A549 (cell line): Measurements from ENCODE around the gene ACYP2. TPM values are rescaled to one million over a fixed set of nuclear protein-coding genes. Genes with fewer than 3 reads are reported as not detected.

Experiments used
- ATAC-seq, 2 experiments: fragments of 200-7000 bp in 1 of 2; fragments of >200 bp in 1 of 2; cut with Nextera tagmentation in 1 of 2; cut with Tn5 transposase in 1 of 2; 3 replicates each; pipeline versions ENCODE4 v1.8.0 to v1.9.1; 2018 to 2020; ENCODE audit warnings: mild to moderate bottlenecking in 1 of 2, moderate library complexity in 1 of 2
- CTCF ChIA-PET: fragments of 300-600 bp; sonication (Branson Sonifier 250); formaldehyde crosslinking; extraction: SDS; loops from one replicate; lab custom pipeline; 2021; ENCODE audit warnings: antibody characterized with exemption, inconsistent platforms; lab: Yijun Ruan, JAX
- POLR2A ChIA-PET: fragments of 350-600 bp; formaldehyde crosslinking; extraction: SDS; loops from one replicate; lab custom pipeline; 2021; ENCODE audit warnings: antibody characterized with exemption, inconsistent platforms; lab: Yijun Ruan, JAX
- DNase-seq, 2 experiments: peaks; one replicate each; pipeline versions ENCODE4 v3.0.0 to v3.0.0-alpha.2; 2011 to 2016; ENCODE audit warnings: low read depth in 1 of 2, low spot score in 1 of 2
- FAIRE-seq: peaks from 2 replicates; lab custom pipeline; 2011; peaks lifted over from hg19 to GRCh38; lab: Jason Lieb, UNC
- H3K27ac ChIP-seq, 2 experiments: fragments of >200 bp; sonication (Bioruptor Twin); formaldehyde crosslinking; 3 replicates each; pipeline ENCODE4 v1.5.1; 2016 to 2017
- H3K4me1 ChIP-seq: fragments of >200 bp; sonication (Bioruptor Twin); formaldehyde crosslinking; 3 replicates; pipeline ENCODE4 v1.6.1; 2016
- H3K4me2 ChIP-seq: fragments of >200 bp; sonication (Bioruptor Twin); formaldehyde crosslinking; 3 replicates; pipeline ENCODE4 v1.6.1; 2016
- H3K4me3 ChIP-seq: fragments of >200 bp; sonication (Bioruptor Twin); formaldehyde crosslinking; 3 replicates; pipeline ENCODE4 v1.5.1; 2016
- H3K9me3 ChIP-seq: fragments of >200 bp; sonication (Bioruptor Twin); formaldehyde crosslinking; 3 replicates; pipeline ENCODE4 v1.6.1; 2016
- CBX2 ChIP-seq: fragments of 200-600 bp; sonication (generic); IDR thresholded peaks from 2 replicates; pipeline ENCODE4 v1.6.1; 2016; ENCODE audit warnings: low read depth, mild to moderate bottlenecking, borderline replicate concordance
- CBX8 ChIP-seq: fragments of 200-600 bp; sonication (generic); IDR thresholded peaks from 2 replicates; pipeline ENCODE4 v1.6.1; 2016
- EHF ChIP-seq: fragments of 250-450 bp; sonication (Bioruptor Pico); IDR thresholded peaks from 2 replicates; pipeline ENCODE4 v1.5.0; 2020; ENCODE audit warnings: mild to moderate bottlenecking
- EHMT2 ChIP-seq: fragments of 200-600 bp; sonication (generic); IDR thresholded peaks from 2 replicates; pipeline ENCODE4 v1.6.1; 2016; ENCODE audit warnings: antibody characterized with exemption, low read depth, mild to moderate bottlenecking, moderate library complexity
- ESRRA ChIP-seq: fragments of 150-350 bp; IDR thresholded peaks from 2 replicates; pipeline ENCODE4 v1.6.1; 2014; ENCODE audit warnings: mild to moderate bottlenecking, low read length, borderline replicate concordance
- FOSB ChIP-seq: fragments of 250-450 bp; sonication (Bioruptor Pico); IDR thresholded peaks from 2 replicates; pipeline ENCODE4 v1.5.0; 2020; ENCODE audit warnings: mild to moderate bottlenecking, moderate library complexity
- FOSL2 ChIP-seq, 2 experiments: fragments of 450-650 bp in 1 of 2; fragments of >200 bp in 1 of 2; sonication (Bioruptor Twin) in 1 of 2; formaldehyde crosslinking; IDR thresholded peaks; 2 replicates each; pipeline versions ENCODE4 v1.5.0 to v1.6.1; 2016 to 2020; ENCODE audit warnings: mild to moderate bottlenecking in 1 of 2, moderate library complexity in 1 of 2
- HDAC2 ChIP-seq: fragments of 200-600 bp; sonication (generic); IDR thresholded peaks from 2 replicates; pipeline ENCODE4 v1.6.1; 2016
- HEYL ChIP-seq: fragments of 250-450 bp; sonication (Bioruptor Pico); IDR thresholded peaks from 2 replicates; pipeline ENCODE4 v1.8.0; 2021; ENCODE audit warnings: mild to moderate bottlenecking, moderate library complexity
- HOXB13 ChIP-seq: fragments of 250-450 bp; sonication (Bioruptor Pico); IDR thresholded peaks from 2 replicates; pipeline ENCODE4 v1.5.0; 2020; ENCODE audit warnings: low read depth, mild to moderate bottlenecking, moderate library complexity
- HOXB5 ChIP-seq: fragments of 250-450 bp; sonication (Bioruptor Pico); IDR thresholded peaks from 2 replicates; pipeline ENCODE4 v1.5.0; 2020; ENCODE audit warnings: mild to moderate bottlenecking, moderate library complexity
- JUNB ChIP-seq: fragments of >200 bp; sonication (Bioruptor Twin); formaldehyde crosslinking; IDR thresholded peaks from 2 replicates; pipeline ENCODE4 v1.6.1; 2016
- MAFK ChIP-seq: fragments of 450-650 bp; IDR thresholded peaks from 2 replicates; pipeline ENCODE4 v1.6.1; 2014; ENCODE audit not compliant: partially characterized antibody
- NFE2L2 ChIP-seq: fragments of 150-350 bp; conservative IDR thresholded peaks from 2 replicates; pipeline ENCODE4 v1.6.1; 2014; ENCODE audit warnings: low read length
- NPAS2 ChIP-seq: fragments of 250-450 bp; sonication (Bioruptor Pico); IDR thresholded peaks from 2 replicates; pipeline ENCODE4 v1.8.0; 2022; ENCODE audit warnings: mild to moderate bottlenecking, moderate library complexity, borderline replicate concordance
- PHF8 ChIP-seq: fragments of 200-600 bp; sonication (generic); IDR thresholded peaks from 2 replicates; pipeline ENCODE4 v1.6.1; 2016; ENCODE audit warnings: low read depth, mild to moderate bottlenecking, antibody characterized with exemption, moderate library complexity, borderline replicate concordance
- POLR2AphosphoS2 ChIP-seq: conservative IDR thresholded peaks from 2 replicates; pipeline ENCODE4 v1.6.1; 2012; ENCODE audit warnings: low read length, improper control_type of control experiment, inconsistent platforms
- RAD21 ChIP-seq, 2 experiments: fragments of >200 bp in 1 of 2; sonication (Bioruptor Twin) in 1 of 2; formaldehyde crosslinking in 1 of 2; IDR thresholded peaks in 1 of 2; conservative IDR thresholded peaks in 1 of 2; 2 replicates in 1 of 2; 3 replicates in 1 of 2; pipeline ENCODE4 v1.6.1; 2012 to 2018; ENCODE audit warnings: inconsistent platforms in 1 of 2
- RARB ChIP-seq: fragments of 250-450 bp; sonication (Bioruptor Pico); IDR thresholded peaks from 2 replicates; pipeline ENCODE4 v1.8.0; 2021; ENCODE audit warnings: mild to moderate bottlenecking, moderate library complexity
- RCOR1 ChIP-seq: fragments of 150-350 bp; IDR thresholded peaks from 2 replicates; pipeline ENCODE4 v1.6.1; 2014; ENCODE audit warnings: antibody characterized with exemption, low read length, low read depth
- RFX5 ChIP-seq: fragments of 450-650 bp; IDR thresholded peaks from 2 replicates; pipeline ENCODE4 v1.7.1; 2014; ENCODE audit warnings: antibody characterized with exemption, mild to moderate bottlenecking, moderate library complexity
- RNF2 ChIP-seq: fragments of 200-600 bp; sonication (generic); IDR thresholded peaks from 2 replicates; pipeline ENCODE4 v1.6.1; 2016; ENCODE audit warnings: low read depth, mild to moderate bottlenecking, antibody characterized with exemption, moderate library complexity, borderline replicate concordance
- SMC3 ChIP-seq: fragments of >200 bp; sonication (Bioruptor Twin); formaldehyde crosslinking; IDR thresholded peaks from 3 replicates; pipeline ENCODE4 v1.6.1; 2018; ENCODE audit warnings: inconsistent platforms
- SREBF2 ChIP-seq: fragments of 450-650 bp; IDR thresholded peaks from 2 replicates; pipeline ENCODE4 v1.6.1; 2014; ENCODE audit warnings: mild to moderate bottlenecking, moderate library complexity
- TP53 ChIP-seq: fragments of 250-450 bp; sonication (Bioruptor Pico); IDR thresholded peaks from 2 replicates; pipeline ENCODE4 v1.5.0; 2021; ENCODE audit warnings: mild to moderate bottlenecking, moderate library complexity
- ZSCAN20 ChIP-seq: fragments of 250-450 bp; sonication (Bioruptor Pico); IDR thresholded peaks from 2 replicates; pipeline ENCODE4 v1.8.0; 2022; ENCODE audit warnings: mild to moderate bottlenecking, moderate library complexity
- WGBS: methylation state at CpG from one replicate; pipeline ENCODE4 v1.1.6; 2017; ENCODE audit errors: missing lambda C conversion rate; 5-methylcytosine and 5-hydroxymethylcytosine counted together
- polyA plus RNA-seq, 4 experiments: library from polyadenylated mRNA; depleted of rRNA in 3 of 4; stranded (reverse); fragments of >200 nt; fragmentation: RNase III in 1 of 4; extraction: RNeasy Plus Mini Kit Qiagen cat#74134 plus additional on column Dnase treatment in 1 of 4; gene quantifications; 2 replicates in 3 of 4; 3 replicates in 1 of 4; pipeline ENCODE4 v1.2.3, GENCODE V29; 2011 to 2017
- TF ChIP-seq, protein P1 (sequence below): IDR thresholded peaks from 2 replicates; pipeline ENCODE4 v1.6.1; 2012
- TF ChIP-seq, protein P2 (sequence below): IDR thresholded peaks from 2 replicates; pipeline ENCODE4 v1.6.1; 2012
- TF ChIP-seq, protein P3 (sequence below): fragments of 250-450 bp; sonication (Bioruptor Pico); IDR thresholded peaks from 2 replicates; pipeline ENCODE4 v1.5.0; 2020; ENCODE audit warnings: low read depth, mild to moderate bottlenecking, moderate library complexity
- TF ChIP-seq, protein P4 (sequence below): fragments of 250-450 bp; sonication (Bioruptor Pico); IDR thresholded peaks from 2 replicates; pipeline ENCODE4 v1.5.0; 2021; ENCODE audit warnings: mild to moderate bottlenecking, moderate library complexity, borderline replicate concordance

Gene ACYP2
- polyA plus RNA-seq, 2 of the 4 experiments (the other 2 are of a cell fraction), result 10.0 to 11.4 TPM

DNA sequence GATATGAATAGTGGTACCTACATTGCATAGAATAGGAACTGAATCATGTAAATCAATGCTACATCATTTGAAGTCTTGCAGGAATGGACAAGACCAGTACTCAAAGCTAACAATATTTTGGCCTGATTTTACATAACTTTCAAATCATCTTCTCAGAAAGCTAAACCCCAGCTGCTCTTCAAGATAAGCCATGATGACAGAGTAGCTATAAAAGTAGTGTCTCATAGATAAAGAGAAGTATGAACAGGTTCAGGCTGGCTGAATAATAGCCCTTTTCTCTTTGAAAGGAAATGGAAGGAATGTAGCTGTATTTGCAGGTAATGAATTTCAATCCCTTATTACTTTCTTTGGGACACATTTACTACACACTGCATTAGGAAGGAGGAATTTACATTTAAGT lies 112.4 kb downstream of the ACYP2 start:
- H3K4me2 ChIP-seq, result no peak overlapping the region
- no peaks in the 10 kb centered on the region for H3K4me1 ChIP-seq
- H3K9me3 ChIP-seq, result no peaks in the 10 kb centered on the region
- ChIA-PET CTCF (interaction anchor here (1.1 kb wide), 1 partner anchor 14 kb away, joined by 3 read pairs; no protein-coding TSS in a partner anchor), POLR2A (no interaction called here)
- no peak overlapping the region for H3K27ac ChIP-seq
- FAIRE-seq (no peak), ATAC-seq (no peak), DNase-seq (no peak)
- H3K4me3 ChIP-seq, result no peak overlapping the region
- TF ChIP-seq HDAC2, result no peak
- TF ChIP-seq, protein P1, sequence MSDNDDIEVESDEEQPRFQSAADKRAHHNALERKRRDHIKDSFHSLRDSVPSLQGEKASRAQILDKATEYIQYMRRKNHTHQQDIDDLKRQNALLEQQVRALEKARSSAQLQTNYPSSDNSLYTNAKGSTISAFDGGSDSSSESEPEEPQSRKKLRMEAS, result no peak
- no peak for TF ChIP-seq JUNB
- TF ChIP-seq POLR2AphosphoS2, result no peak
- no peak for TF ChIP-seq HOXB5 (CRISPR knock-in tag)
- no peak for TF ChIP-seq RFX5
- TF ChIP-seq EHF, result no peak
- TF ChIP-seq MAFK, result no peak
- no peak for TF ChIP-seq NFE2L2
- TF ChIP-seq, protein P2, sequence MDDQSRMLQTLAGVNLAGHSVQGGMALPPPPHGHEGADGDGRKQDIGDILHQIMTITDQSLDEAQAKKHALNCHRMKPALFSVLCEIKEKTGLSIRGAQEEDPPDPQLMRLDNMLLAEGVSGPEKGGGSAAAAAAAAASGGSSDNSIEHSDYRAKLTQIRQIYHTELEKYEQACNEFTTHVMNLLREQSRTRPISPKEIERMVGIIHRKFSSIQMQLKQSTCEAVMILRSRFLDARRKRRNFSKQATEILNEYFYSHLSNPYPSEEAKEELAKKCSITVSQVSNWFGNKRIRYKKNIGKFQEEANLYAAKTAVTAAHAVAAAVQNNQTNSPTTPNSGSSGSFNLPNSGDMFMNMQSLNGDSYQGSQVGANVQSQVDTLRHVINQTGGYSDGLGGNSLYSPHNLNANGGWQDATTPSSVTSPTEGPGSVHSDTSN, result no peak
- TF ChIP-seq FOSB, result no peak
- no peak for TF ChIP-seq HEYL (CRISPR knock-in tag)
- no peak for TF ChIP-seq CBX8
- TF ChIP-seq CBX2, result no peak
- no peak for TF ChIP-seq HOXB13 (CRISPR knock-in tag)
- TF ChIP-seq RCOR1, result no peak
- no peak for TF ChIP-seq SMC3

DNA sequence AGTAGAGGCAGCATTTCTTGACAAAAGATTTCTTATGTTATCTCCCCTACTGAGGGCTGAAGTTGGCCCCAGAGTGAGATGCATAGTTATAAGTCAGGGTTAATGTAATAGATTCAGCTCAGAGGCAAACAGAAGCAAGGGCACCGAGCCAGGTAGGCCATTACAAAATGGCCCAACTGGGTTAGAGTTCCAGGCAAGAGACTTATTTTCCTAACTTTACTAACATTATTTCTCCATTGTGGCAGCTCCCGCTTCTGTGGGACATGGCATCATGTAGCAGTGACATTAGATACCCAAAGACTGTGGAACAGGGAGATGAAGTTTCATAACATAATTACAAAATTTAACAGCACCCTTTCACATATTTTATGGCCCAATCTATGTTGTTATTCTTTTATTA lies 113.5 kb downstream of the ACYP2 start:
- POLR2A ChIA-PET, result no interaction called here
- no peak overlapping the region for H3K4me2 ChIP-seq
- no peak overlapping the region for H3K27ac ChIP-seq
- DNase-seq, result no peak
- 58% methylated on average over 2 of the region's 2 CpGs for WGBS
- TF ChIP-seq CBX8 (no peak), PHF8 (no peak), FOSL2 (IDR thresholded peaks at IDR 0.05) (no peak), FOSL2 (CRISPR knock-in tag; IDR thresholded peaks at IDR 0.05) (no peak), RAD21 (conservative IDR thresholded peaks at IDR 0.05 in 1 of 2, IDR thresholded peaks at IDR 0.05 in 1 of 2) (no peak), RNF2 (no peak), RARB (CRISPR knock-in tag) (no peak), ZSCAN20 (CRISPR knock-in tag) (no peak), SREBF2 (no peak), NPAS2 (no peak), ESRRA (no peak), TP53 (no peak), EHF (no peak), EHMT2 (no peak)
- TF ChIP-seq, protein P3, sequence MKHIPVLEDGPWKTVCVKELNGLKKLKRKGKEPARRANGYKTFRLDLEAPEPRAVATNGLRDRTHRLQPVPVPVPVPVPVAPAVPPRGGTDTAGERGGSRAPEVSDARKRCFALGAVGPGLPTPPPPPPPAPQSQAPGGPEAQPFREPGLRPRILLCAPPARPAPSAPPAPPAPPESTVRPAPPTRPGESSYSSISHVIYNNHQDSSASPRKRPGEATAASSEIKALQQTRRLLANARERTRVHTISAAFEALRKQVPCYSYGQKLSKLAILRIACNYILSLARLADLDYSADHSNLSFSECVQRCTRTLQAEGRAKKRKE, result no peak
- TF ChIP-seq, protein P2, result no peak
- TF ChIP-seq, protein P4, sequence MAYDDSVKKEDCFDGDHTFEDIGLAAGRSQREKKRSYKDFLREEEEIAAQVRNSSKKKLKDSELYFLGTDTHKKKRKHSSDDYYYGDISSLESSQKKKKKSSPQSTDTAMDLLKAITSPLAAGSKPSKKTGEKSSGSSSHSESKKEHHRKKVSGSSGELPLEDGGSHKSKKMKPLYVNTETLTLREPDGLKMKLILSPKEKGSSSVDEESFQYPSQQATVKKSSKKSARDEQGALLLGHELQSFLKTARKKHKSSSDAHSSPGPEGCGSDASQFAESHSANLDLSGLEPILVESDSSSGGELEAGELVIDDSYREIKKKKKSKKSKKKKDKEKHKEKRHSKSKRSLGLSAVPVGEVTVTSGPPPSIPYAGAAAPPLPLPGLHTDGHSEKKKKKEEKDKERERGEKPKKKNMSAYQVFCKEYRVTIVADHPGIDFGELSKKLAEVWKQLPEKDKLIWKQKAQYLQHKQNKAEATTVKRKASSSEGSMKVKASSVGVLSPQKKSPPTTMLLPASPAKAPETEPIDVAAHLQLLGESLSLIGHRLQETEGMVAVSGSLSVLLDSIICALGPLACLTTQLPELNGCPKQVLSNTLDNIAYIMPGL, result no peak
- H3K9me3 ChIP-seq, result no peaks in the 10 kb centered on the region
- no peak for ATAC-seq
- FAIRE-seq, result no peak
- CTCF ChIA-PET, result no interaction called here
- H3K4me3 ChIP-seq, result no peak overlapping the region
- H3K4me1 ChIP-seq, result no peaks in the 10 kb centered on the region
